Parathyroid adenoma (tissue), 2 donors: Measurements from ENCODE around the gene DBH.

ENCODE experiments used
- H2AFZ ChIP-seq: fragments of 300-600 bp; sonication (generic); one replicate; pipeline ENCODE4 v1.7.0; 2017; ENCODE audit warnings: antibody characterized with exemption, mild to moderate bottlenecking
- H3K27ac ChIP-seq: fragments of 300-600 bp; sonication (generic); one replicate; pipeline ENCODE4 v1.7.0; 2017
- H3K27me3 ChIP-seq: fragments of 300-600 bp; sonication (generic); one replicate; pipeline ENCODE4 v1.7.0; 2017; ENCODE audit warnings: low read length; ENCODE audit not compliant: control insufficient read depth, insufficient read depth
- H3K36me3 ChIP-seq: fragments of 300-600 bp; sonication (generic); one replicate; pipeline ENCODE4 v1.7.0; 2017; ENCODE audit warnings: low read length; ENCODE audit not compliant: control insufficient read depth, insufficient read depth
- H3K4me1 ChIP-seq: fragments of 300-600 bp; sonication (generic); one replicate; pipeline ENCODE4 v1.7.0; 2017; ENCODE audit warnings: control low read depth
- H3K4me2 ChIP-seq: fragments of 300-600 bp; sonication (generic); one replicate; pipeline ENCODE4 v1.7.0; 2017; ENCODE audit warnings: low read length
- H3K4me3 ChIP-seq: fragments of 300-600 bp; sonication (generic); one replicate; pipeline ENCODE4 v1.7.0; 2017; ENCODE audit warnings: low read depth, low read length
- H3K79me2 ChIP-seq: fragments of 300-600 bp; sonication (generic); one replicate; pipeline ENCODE4 v1.7.0; 2017; ENCODE audit warnings: control low read depth
- H3K9ac ChIP-seq: fragments of 300-600 bp; sonication (generic); one replicate; pipeline ENCODE4 v1.7.0; 2017; ENCODE audit warnings: mild to moderate bottlenecking
- H3K9me3 ChIP-seq: fragments of 300-600 bp; sonication (generic); one replicate; pipeline ENCODE4 v1.7.0; 2017; ENCODE audit warnings: low read length; ENCODE audit not compliant: control insufficient read depth
- CTCF ChIP-seq: fragments of 300-600 bp; sonication (generic); IDR thresholded peaks from one replicate; pipeline ENCODE4 v1.7.0; 2017; ENCODE audit warnings: antibody characterized with exemption, mild to moderate bottlenecking
- donor health status: primary hyperparathyroidism.

The DBH gene

GRCh38 chr9:133613432-133613831 is 22.7 kb upstream of the DBH start:
- Histone ChIP-seq H3K4me1 (no peaks in the 10 kb centered on the region), H3K36me3 (no peaks in the 10 kb centered on the region), H3K27ac (no peak overlapping the region), H2AFZ (no peak overlapping the region), H3K9ac (no peak overlapping the region), H3K4me2 (no peak overlapping the region), H3K4me3 (no peak overlapping the region), H3K9me3 (no peaks in the 10 kb centered on the region), H3K27me3 (no peaks in the 10 kb centered on the region), H3K79me2 (no peaks in the 10 kb centered on the region)
- no peak for TF ChIP-seq CTCF

- no peak overlapping the region for H2AFZ ChIP-seq
- TF ChIP-seq CTCF = no peak
- H3K27ac ChIP-seq = no peak overlapping the region
- no peak overlapping the region for H3K9ac ChIP-seq
- no peak overlapping the region for H3K4me2 ChIP-seq
- H3K4me3 ChIP-seq = no peak overlapping the region
- no peaks in the 10 kb centered on the region for H3K79me2 ChIP-seq
- H3K36me3 ChIP-seq = no peaks in the 10 kb centered on the region
- no peaks in the 10 kb centered on the region for H3K4me1 ChIP-seq
- no peaks in the 10 kb centered on the region for H3K9me3 ChIP-seq
- H3K27me3 ChIP-seq = no peaks in the 10 kb centered on the region
These were observed 22.1 kb upstream of the DBH start for GRCh38 chr9:133614056-133614455.

GRCh38 chr9:133614678-133615077 is 21.5 kb upstream of the DBH start:
- H3K9me3 ChIP-seq = no peaks in the 10 kb centered on the region
- H3K4me3 ChIP-seq = no peak overlapping the region
- H3K9ac ChIP-seq = no peak overlapping the region
- H3K27me3 ChIP-seq = no peaks in the 10 kb centered on the region
- no peaks in the 10 kb centered on the region for H3K79me2 ChIP-seq
- H3K27ac ChIP-seq = no peak overlapping the region
- no peaks in the 10 kb centered on the region for H3K4me1 ChIP-seq
- no peak for TF ChIP-seq CTCF
- no peaks in the 10 kb centered on the region for H3K36me3 ChIP-seq
- H3K4me2 ChIP-seq = no peak overlapping the region
- no peak overlapping the region for H2AFZ ChIP-seq

GRCh38 chr9:133615186-133615585 is 21.0 kb upstream of the DBH start:
- no peaks in the 10 kb centered on the region for H3K27me3 ChIP-seq

More at GRCh38 chr9:133615186-133615585, 21.0 kb upstream of the DBH start:
- Histone ChIP-seq H3K4me3 (no peak overlapping the region), H2AFZ (no peak overlapping the region), H3K36me3 (no peaks in the 10 kb centered on the region), H3K4me1 (no peaks in the 10 kb centered on the region), H3K4me2 (no peak overlapping the region), H3K9ac (no peak overlapping the region), H3K27ac (no peak overlapping the region), H3K79me2 (no peaks in the 10 kb centered on the region), H3K9me3 (no peaks in the 10 kb centered on the region)
- TF ChIP-seq CTCF = no peak
